ENCODE data around the gene POLD1. TPM values are rescaled to one million over a fixed set of nuclear protein-coding genes. Genes with fewer than 3 reads are reported as not detected.
"Not testable (repeated sequence)": the region's sequence is repeated elsewhere in the genome, so short reads cannot be mapped to it uniquely, and the experiment has no call there.

Gene POLD1
- 1 to 10 TPM; 4.5 to 9.7 (median 7.2) TPM for total RNA-seq
- 1 to 10 TPM; 6.6 to 8.1 (median 6.9) TPM for polyA plus RNA-seq
- long read RNA-seq, donor 1, partial matches to known transcripts = 8 of 14 reads
- long read RNA-seq, donor 1, other reads (novel, unspliced or antisense) = 1 of 14 reads
- long read RNA-seq, donor 2, partial matches to known transcripts = 10 of 14 reads
- long read RNA-seq, donor 2, other reads (novel, unspliced or antisense) = 1 of 14 reads

- peak within 1 kb of the TSS; percentile 74 for H3K4me3 ChIP-seq
- H3K36me3 ChIP-seq (ENCODE audit: insufficient read depth in 1 of 2, low read depth in 1 of 2) = peaks cover 0 to 41% of the 10 kb centered on the region in 2 donors
- H3K27me3 ChIP-seq (ENCODE audit: insufficient read depth in 3 of 3, low read length in 2 of 3) = no peaks in the 10 kb centered on the region
- ATAC-seq (peak; percentile 93 to 97 (median 96)), DNase-seq (peak; percentile 98)
- peak within 1 kb of the TSS; percentile 79 for H3K27ac ChIP-seq
- no peak for TF ChIP-seq CTCF (IDR thresholded peaks at IDR 0.05)
- H3K4me1 ChIP-seq = peaks cover 8% of the 10 kb centered on the region
- intact Hi-C loops (cut with DNase I) = no loop called here
- no peaks in the 10 kb centered on the region for H3K9me3 ChIP-seq
- 0 to 1% (median 0%) methylated on average over 57 to 78 of the region's 78 CpGs for WGBS, 3 donors
Measured at GRCh38 chr19:50383852-50384684, at the start of gene POLD1. POLD1 (plus strand) TSS chr19:50384347; CDS start chr19:50398852, 14,505 bp downstream.

GRCh38 chr19:50334741-50335421 lies 49.3 kb upstream of the POLD1 start:
- peaks cover 3% of the 10 kb centered on the region for H3K4me1 ChIP-seq
- no peak overlapping the region for H3K27ac ChIP-seq
- peak in 1 of 2 donors; percentile 48 for DNase-seq
- peaks cover 0 to 12% (median 2%) of the 10 kb centered on the region in 3 donors for H3K27me3 ChIP-seq (ENCODE audit: insufficient read depth in 3 of 3, low read length in 2 of 3)
- no peak for TF ChIP-seq CTCF (IDR thresholded peaks at IDR 0.05)
- no peak for ATAC-seq
- H3K4me3 ChIP-seq = no peak overlapping the region
- H3K9me3 ChIP-seq = no peaks in the 10 kb centered on the region
- intact Hi-C loops (cut with DNase I) = no loop called here
- WGBS, 3 donors = 89 to 94% (median 89%) methylated on average over 12 of the region's 12 CpGs
- no peaks in the 10 kb centered on the region for H3K36me3 ChIP-seq (ENCODE audit: insufficient read depth in 1 of 2, low read depth in 1 of 2)

- ATAC-seq; H3K27me3 ChIP-seq (ENCODE audit: insufficient read depth in 3 of 3, low read length in 2 of 3); H3K27ac ChIP-seq; H3K9me3 ChIP-seq; DNase-seq; H3K4me1 ChIP-seq; intact Hi-C loops (cut with DNase I); H3K4me3 ChIP-seq; H3K36me3 ChIP-seq (ENCODE audit: insufficient read depth in 1 of 2, low read depth in 1 of 2): not testable (repeated sequence)
- 80 to 87% (median 83%) methylated on average over 5 to 6 of the region's 6 CpGs for WGBS, 3 donors
Measured at GRCh38 chr19:50337031-50337430, 47.1 kb upstream of the POLD1 start.

- DNase-seq (no peak), ATAC-seq (no peak)
- TF ChIP-seq CTCF (IDR thresholded peaks at IDR 0.05) = no peak
- no peaks in the 10 kb centered on the region for H3K27me3 ChIP-seq (ENCODE audit: insufficient read depth in 3 of 3, low read length in 2 of 3)
- no peaks in the 10 kb centered on the region for H3K36me3 ChIP-seq (ENCODE audit: insufficient read depth in 1 of 2, low read depth in 1 of 2)
- H3K27ac ChIP-seq = no peak overlapping the region
- intact Hi-C loops (cut with DNase I) = no loop called here
- no peak overlapping the region for H3K4me3 ChIP-seq
- peaks cover 5% of the 10 kb centered on the region for H3K9me3 ChIP-seq
- no peaks in the 10 kb centered on the region for H3K4me1 ChIP-seq
Measured at GRCh38 chr19:50340331-50340730, 43.8 kb upstream of the POLD1 start.

- intact Hi-C loops (cut with DNase I) = no loop called here
- ATAC-seq = no peak
Measured at GRCh38 chr19:50341091-50341564, 43.0 kb upstream of the POLD1 start.

More at GRCh38 chr19:50341091-50341564, 43.0 kb upstream of the POLD1 start:
- no peaks in the 10 kb centered on the region for H3K4me1 ChIP-seq
- H3K4me3 ChIP-seq = no peak overlapping the region
- peaks cover 5% of the 10 kb centered on the region for H3K9me3 ChIP-seq
- 87 to 92% (median 91%) methylated on average over 3 of the region's 3 CpGs for WGBS, 3 donors
- DNase-seq = no peak
- no peaks in the 10 kb centered on the region for H3K27me3 ChIP-seq (ENCODE audit: insufficient read depth in 3 of 3, low read length in 2 of 3)
- no peak overlapping the region for H3K27ac ChIP-seq
- no peaks in the 10 kb centered on the region for H3K36me3 ChIP-seq (ENCODE audit: insufficient read depth in 1 of 2, low read depth in 1 of 2)
- no peak for TF ChIP-seq CTCF (IDR thresholded peaks at IDR 0.05)

Measured in psoas muscle (tissue), 8 donors.